D721Med (cell line): ENCODE measurements around the gene S100A5.

ENCODE experiments used
- DNase-seq: peaks from one replicate; pipeline ENCODE4 v3.0.0; 2011; ENCODE audit warnings: low spot score; ENCODE audit not compliant: insufficient read length
- FAIRE-seq: peaks from 2 replicates; lab custom pipeline; 2011; peaks lifted over from hg19 to GRCh38; lab: Jason Lieb, UNC
- TF ChIP-seq, protein P1 (sequence below): IDR thresholded peaks from 2 replicates; pipeline ENCODE4 v1.5.1; 2012; ENCODE audit warnings: mild to moderate bottlenecking, control low read depth; ENCODE audit not compliant: insufficient read depth; ENCODE audit errors: missing control alignments

The S100A5 gene

DNA sequence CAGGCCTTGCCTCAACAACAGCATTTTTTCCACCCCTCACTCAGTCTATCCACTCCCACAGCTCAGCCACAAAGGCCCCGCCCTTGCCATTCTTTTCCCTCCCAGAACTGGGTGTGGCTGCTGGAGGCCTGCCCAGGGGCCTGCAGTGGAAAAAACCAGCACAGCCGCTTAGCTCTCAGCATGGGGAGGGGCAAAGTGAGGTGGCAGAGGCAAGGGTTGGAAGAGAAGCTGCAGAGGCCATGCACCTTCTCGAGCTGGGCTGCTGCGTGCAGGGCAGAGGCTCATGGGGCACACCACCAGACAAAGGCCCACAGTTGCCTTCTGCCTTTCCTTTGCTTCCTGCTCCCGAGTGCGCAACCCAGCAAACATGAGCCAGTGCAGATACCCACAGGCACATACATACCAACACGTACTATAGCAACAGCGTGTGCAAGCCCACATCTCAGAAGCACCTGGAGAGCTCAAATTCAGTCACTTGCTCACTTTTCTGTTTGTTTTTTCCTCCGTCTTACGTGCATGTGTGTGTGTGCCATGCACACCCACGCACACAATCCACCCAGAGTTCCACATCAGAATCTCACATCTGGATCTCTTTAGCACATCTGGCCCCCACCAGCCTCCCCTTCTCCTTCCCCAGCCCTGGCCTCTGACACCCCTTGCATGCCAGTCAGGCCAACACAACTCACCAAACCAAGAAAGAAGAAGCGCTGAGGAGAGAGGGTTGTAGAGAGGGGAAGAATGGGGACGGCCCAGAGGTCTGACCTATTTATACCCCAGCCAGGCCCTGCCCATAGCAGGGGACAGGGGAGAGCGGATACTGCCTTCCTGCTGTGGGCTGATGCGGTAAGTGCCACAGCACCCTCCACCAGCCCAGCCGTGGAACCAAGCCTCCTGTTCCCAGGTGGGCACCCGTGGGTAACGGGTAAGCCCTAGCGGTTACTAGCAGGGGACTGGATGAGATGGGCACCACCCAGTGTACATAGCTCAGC, 4.6 kb upstream of the S100A5 start, which contains the start of gene S100A4:
TSS of gene S100A4 (minus strand) at position 740 of the 989 bp plus-strand sequence. CDS start 1,012 bp downstream, outside the sequence.
- TF ChIP-seq, protein P1, sequence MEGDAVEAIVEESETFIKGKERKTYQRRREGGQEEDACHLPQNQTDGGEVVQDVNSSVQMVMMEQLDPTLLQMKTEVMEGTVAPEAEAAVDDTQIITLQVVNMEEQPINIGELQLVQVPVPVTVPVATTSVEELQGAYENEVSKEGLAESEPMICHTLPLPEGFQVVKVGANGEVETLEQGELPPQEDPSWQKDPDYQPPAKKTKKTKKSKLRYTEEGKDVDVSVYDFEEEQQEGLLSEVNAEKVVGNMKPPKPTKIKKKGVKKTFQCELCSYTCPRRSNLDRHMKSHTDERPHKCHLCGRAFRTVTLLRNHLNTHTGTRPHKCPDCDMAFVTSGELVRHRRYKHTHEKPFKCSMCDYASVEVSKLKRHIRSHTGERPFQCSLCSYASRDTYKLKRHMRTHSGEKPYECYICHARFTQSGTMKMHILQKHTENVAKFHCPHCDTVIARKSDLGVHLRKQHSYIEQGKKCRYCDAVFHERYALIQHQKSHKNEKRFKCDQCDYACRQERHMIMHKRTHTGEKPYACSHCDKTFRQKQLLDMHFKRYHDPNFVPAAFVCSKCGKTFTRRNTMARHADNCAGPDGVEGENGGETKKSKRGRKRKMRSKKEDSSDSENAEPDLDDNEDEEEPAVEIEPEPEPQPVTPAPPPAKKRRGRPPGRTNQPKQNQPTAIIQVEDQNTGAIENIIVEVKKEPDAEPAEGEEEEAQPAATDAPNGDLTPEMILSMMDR = no peak
- FAIRE-seq = no peak
- DNase-seq = peak; percentile 83

DNA sequence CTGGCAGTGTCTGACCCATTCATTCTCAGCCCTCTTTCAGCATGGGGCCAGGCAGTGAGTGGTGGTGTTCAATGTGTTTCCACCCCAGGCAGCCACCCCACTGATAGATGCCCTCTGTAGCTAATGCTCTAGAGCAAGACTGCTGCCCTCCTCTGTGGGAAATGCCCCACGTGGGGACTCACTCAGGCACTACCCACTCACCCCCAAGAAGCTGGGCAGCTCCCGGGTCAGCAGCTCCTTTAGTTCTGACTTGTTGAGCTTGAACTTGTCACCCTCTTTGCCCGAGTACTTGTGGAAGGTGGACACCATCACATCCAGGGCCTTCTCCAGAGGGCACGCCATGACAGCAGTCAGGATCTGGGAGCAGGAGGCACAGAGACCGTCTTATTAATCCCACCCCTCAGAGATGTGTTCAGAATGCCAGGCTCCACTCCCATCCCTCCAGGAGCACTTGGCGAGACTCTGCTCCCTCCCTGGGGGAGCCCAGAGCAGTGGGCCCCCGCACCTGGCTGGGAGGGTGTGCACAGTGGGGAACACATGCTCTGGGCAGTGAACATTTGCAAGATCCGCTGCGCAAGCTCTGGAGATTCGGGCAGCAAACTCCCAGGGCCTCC, 3.8 kb upstream of the S100A5 start:
- TF ChIP-seq, protein P1 = no peak
- FAIRE-seq (no peak), DNase-seq (no peak)

DNA sequence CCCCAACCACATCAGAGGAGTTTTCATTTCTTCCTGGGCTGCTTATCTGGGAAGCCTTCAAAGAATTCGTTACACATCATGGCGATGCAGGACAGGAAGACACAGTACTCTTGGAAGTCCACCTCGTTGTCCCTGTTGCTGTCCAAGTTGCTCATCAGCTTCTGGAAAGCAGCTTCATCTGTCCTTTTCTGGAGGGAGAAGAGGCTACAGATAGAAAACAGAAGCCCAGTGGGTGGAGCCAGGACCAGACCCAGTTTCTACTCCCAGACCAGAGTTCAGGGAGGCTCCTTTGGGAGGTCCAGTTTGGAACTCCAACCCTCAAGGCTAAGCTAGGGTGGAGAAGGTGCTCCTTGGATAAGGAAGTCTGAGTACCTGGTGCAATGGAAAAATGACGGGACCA, 3.0 kb upstream of the S100A5 start:
- FAIRE-seq (no peak), DNase-seq (no peak)
- TF ChIP-seq, protein P1 = no peak

DNA sequence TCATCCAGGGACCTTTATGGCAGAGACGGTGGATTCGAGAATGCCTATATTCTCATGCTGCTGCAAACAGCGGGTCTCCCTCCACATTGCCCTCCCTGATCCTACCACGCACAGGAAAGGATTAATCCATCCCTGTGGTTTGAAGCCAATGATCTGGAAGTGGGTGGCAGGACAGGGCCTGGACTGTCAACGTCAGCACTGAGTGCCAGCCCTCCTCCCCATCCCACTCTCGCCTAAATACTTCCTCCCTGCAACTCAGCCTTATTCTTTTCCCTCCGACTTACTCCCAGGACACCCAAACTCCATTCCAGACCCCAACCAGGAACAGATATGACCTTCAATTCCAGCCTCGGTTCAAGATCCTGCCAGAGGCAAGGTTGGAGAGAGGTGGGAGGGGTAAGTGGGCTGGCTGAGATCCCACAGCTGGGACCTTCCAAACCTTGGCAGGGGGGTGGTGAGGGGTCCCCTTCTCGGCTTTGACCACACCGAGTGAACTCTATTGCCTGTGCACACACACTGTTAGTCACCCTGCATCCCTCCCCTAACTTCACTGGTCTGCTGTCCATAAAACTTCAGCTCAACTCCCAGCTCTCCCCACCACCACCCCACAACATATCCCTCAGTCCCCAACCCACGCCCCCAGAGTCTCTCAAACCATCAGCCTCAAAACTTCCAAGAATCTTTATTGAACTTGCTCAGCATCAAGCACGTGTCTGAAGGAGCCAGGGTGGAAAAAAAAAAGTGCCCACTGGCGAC, 2.4 kb upstream of the S100A5 start:
- TF ChIP-seq, protein P1 = no peak
- DNase-seq (no peak), FAIRE-seq (no peak)

DNA sequence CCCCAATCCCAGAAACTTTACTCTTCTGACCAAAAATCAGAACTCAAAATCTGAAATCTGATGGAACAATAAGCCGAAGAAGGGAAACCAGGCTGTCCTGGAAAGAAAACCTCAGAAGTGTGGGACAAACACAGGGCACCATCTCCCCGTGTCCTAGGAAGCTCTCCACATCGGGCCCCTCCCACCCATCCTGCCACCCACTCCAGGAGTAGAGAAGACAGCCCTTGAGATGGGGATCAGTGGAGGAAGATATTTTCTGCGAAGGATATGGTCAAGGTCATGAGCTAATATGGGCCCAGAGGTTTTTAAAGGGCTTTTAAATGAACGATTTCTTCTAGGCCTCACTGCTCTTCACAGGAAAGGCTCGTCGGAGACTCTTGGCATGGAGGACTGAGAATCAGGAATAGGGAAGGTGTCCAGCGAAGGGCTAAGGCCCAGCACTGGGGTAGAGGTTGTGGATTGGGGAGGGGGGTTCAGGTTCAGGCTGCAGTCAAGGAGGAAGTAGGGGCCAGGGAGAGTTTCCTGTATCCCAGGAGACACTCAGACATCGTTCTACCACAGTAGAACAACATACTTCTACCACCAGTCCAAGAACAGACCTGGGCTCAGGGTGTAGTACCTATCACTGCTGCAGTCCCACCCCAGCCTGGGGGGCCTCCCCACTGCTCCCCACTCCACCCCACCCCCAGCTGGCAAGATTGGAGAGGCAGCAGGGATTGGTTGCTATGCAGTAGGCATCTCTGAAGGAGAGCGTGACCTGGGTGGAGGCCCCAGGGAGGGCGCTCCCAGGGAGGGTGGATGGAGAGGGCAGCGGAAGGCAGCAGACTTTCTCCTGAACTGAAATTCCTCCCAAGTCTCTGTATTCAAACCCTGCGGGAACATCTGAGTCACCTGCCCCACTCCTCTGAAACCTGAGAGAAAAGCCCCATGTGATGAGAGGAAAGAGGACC, 1.2 kb upstream of the S100A5 start:
- no peak for FAIRE-seq
- DNase-seq = no peak
- TF ChIP-seq, protein P1 = no peak

DNA sequence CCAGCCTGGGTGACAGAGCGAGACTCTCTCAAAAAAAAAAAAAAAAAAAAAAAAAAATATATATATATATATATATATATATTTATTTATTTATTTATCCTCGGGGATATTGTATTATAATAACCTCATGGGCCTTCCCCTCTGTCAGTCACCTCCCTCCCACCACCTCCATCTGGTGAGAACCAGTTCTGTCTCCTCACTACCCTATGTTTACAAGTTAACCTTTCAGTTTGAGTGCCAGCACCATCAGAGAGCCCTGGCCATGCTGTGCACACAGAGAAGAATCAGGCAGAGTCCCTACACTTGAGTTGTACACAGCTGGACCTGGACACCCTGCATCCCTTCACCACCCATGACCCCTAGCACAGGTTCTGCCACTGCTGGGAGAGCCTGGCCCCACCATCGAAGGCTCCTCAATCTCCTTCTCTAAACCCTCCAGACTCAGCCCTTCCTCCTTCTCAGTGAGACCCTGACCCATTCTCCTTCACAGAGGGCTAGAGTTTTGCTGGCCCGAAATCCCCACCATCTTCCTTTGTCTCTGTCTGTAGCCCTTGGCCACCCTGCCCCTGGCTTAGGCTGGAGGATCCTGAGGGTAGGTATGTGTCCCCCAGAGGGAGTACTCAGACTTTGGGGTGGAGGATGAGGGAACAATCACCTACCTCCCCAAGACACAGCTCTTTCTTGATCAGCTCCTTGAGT, 1.2 kb downstream of the S100A5 start:
- peak; percentile 12 for DNase-seq
- FAIRE-seq = no peak
- TF ChIP-seq, protein P1 = no peak
